Hepatocyte (in vitro differentiated cells): ENCODE data around the gene CCDC152. TPM values are rescaled to one million over a fixed set of nuclear protein-coding genes. Genes with fewer than 3 reads are reported as not detected.

Experiments
- DNase-seq: peaks from one replicate; pipeline ENCODE4 v3.0.0-alpha.2; 2016; ENCODE audit warnings: low spot score
- H2AFZ ChIP-seq: fragments of 200-600 bp; sonication (generic); 2 replicates; pipeline ENCODE4 v1.6.0; 2016; ENCODE audit warnings: antibody characterized with exemption, mild to moderate bottlenecking
- H3K27ac ChIP-seq: fragments of 200-600 bp; sonication (generic); 2 replicates; pipeline ENCODE4 v1.5.1; 2016; ENCODE audit warnings: mild to moderate bottlenecking
- H3K27me3 ChIP-seq: fragments of 200-600 bp; sonication (generic); 2 replicates; pipeline ENCODE4 v1.6.1; 2016
- H3K36me3 ChIP-seq: fragments of 200-600 bp; sonication (generic); replicated peaks from 2 replicates; pipeline ENCODE4 v1.5.1; 2016; ENCODE audit warnings: low read depth; ENCODE audit not compliant: insufficient read depth
- H3K4me1 ChIP-seq: fragments of 200-600 bp; sonication (generic); 2 replicates; pipeline ENCODE4 v1.5.1; 2016; ENCODE audit warnings: mild to moderate bottlenecking, moderate library complexity; ENCODE audit not compliant: insufficient read depth
- H3K4me2 ChIP-seq: fragments of 200-600 bp; sonication (generic); 2 replicates; pipeline ENCODE4 v1.6.0; 2016
- H3K4me3 ChIP-seq: fragments of 200-600 bp; sonication (generic); 2 replicates; pipeline ENCODE4 v1.5.1; 2016; ENCODE audit warnings: mild to moderate bottlenecking
- H3K79me2 ChIP-seq: fragments of 200-600 bp; sonication (generic); 2 replicates; pipeline ENCODE4 v1.6.0; 2017; ENCODE audit warnings: mild to moderate bottlenecking
- H3K9me2 ChIP-seq: fragments of 200-600 bp; sonication (generic); replicated peaks from 2 replicates; pipeline ENCODE4 v1.6.0; 2017; ENCODE audit warnings: mild to moderate bottlenecking; ENCODE audit not compliant: insufficient read depth
- H3K9me3 ChIP-seq: fragments of 200-600 bp; sonication (generic); 2 replicates; pipeline ENCODE4 v1.5.1; 2016; ENCODE audit warnings: low read depth, mild to moderate bottlenecking
- H4K20me1 ChIP-seq: fragments of 200-600 bp; sonication (generic); 2 replicates; pipeline ENCODE4 v1.6.0; 2016; ENCODE audit warnings: mild to moderate bottlenecking; ENCODE audit not compliant: insufficient read depth, poor library complexity, severe bottlenecking
- EZH2 ChIP-seq: fragments of 200-600 bp; sonication (generic); IDR thresholded peaks from 2 replicates; pipeline ENCODE4 v1.6.1; 2016; ENCODE audit warnings: antibody characterized with exemption, mild to moderate bottlenecking, borderline replicate concordance
- EZH2phosphoT487 ChIP-seq: fragments of 200-600 bp; sonication (generic); IDR thresholded peaks from one replicate; pipeline ENCODE4 v1.6.1; 2018; ENCODE audit warnings: antibody characterized with exemption, mild to moderate bottlenecking, low read depth, moderate library complexity; ENCODE audit not compliant: unreplicated experiment, severe bottlenecking
- WGBS: methylation state at CpG from one replicate; pipeline ENCODE4 v1.1.6; 2016; ENCODE audit warnings: low lambda C conversion rate; ENCODE audit errors: missing lambda C conversion rate; 5-methylcytosine and 5-hydroxymethylcytosine counted together
- polyA plus RNA-seq: library from polyadenylated mRNA; unstranded; fragments of >200 nt; fragmentation: Nextera tagmentation; extraction: Ambion mirVana; gene quantifications from 2 replicates; pipeline ENCODE4 v1.2.1, GENCODE V29; 2016
- total RNA-seq: library from RNA; depleted of rRNA; stranded (reverse); fragments of >200 nt; gene quantifications from 2 replicates; pipeline ENCODE4 v1.2.3, GENCODE V29; 2014
- TF ChIP-seq, protein P1 (sequence below): fragments of 200-600 bp; sonication (generic); IDR thresholded peaks from 2 replicates; pipeline ENCODE4 v1.5.1; 2016; ENCODE audit warnings: antibody characterized with exemption, mild to moderate bottlenecking; ENCODE audit not compliant: poor library complexity

The CCDC152 gene
- total and polyA plus RNA-seq, 2 experiments from 2014 or later, result 2.0 to 46.1 TPM

DNA sequence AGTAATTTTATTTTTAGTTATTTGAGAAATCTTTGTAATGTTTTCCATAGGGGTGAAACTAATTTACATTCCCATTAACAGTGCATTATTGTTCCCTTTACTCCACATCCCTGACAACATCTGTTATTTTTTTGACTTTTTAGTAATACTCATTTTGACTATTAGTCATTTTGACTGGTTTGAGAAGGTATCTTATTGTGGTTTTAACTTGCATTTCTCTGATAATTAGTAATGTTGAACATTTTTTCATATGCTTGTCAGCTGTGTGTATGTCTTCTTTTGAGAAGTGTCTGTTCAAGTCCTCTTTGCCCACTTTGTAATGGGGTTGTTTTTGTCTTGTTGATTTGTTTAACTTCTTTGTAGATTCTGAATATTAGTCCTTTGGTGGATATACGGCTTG lies 27.5 kb downstream of the CCDC152 start:
- no peak overlapping the region for H3K27ac ChIP-seq
- H3K4me2 ChIP-seq, result no peak overlapping the region
- no peaks in the 10 kb centered on the region for H3K9me2 ChIP-seq
- DNase-seq, result no peak
- H3K36me3 ChIP-seq, result no peaks in the 10 kb centered on the region
- TF ChIP-seq EZH2, result no peak
- TF ChIP-seq, protein P1, sequence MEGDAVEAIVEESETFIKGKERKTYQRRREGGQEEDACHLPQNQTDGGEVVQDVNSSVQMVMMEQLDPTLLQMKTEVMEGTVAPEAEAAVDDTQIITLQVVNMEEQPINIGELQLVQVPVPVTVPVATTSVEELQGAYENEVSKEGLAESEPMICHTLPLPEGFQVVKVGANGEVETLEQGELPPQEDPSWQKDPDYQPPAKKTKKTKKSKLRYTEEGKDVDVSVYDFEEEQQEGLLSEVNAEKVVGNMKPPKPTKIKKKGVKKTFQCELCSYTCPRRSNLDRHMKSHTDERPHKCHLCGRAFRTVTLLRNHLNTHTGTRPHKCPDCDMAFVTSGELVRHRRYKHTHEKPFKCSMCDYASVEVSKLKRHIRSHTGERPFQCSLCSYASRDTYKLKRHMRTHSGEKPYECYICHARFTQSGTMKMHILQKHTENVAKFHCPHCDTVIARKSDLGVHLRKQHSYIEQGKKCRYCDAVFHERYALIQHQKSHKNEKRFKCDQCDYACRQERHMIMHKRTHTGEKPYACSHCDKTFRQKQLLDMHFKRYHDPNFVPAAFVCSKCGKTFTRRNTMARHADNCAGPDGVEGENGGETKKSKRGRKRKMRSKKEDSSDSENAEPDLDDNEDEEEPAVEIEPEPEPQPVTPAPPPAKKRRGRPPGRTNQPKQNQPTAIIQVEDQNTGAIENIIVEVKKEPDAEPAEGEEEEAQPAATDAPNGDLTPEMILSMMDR, result no peak
- no peak for TF ChIP-seq EZH2phosphoT487
- H2AFZ ChIP-seq, result no peak overlapping the region
- no peak overlapping the region for H3K4me3 ChIP-seq
- no peaks in the 10 kb centered on the region for H4K20me1 ChIP-seq
- no peaks in the 10 kb centered on the region for H3K4me1 ChIP-seq
- WGBS, result 94% methylated on average over 1 of the region's 1 CpG
- no peaks in the 10 kb centered on the region for H3K9me3 ChIP-seq
- no peaks in the 10 kb centered on the region for H3K79me2 ChIP-seq
- no peaks in the 10 kb centered on the region for H3K27me3 ChIP-seq

- no peak overlapping the region for H3K4me3 ChIP-seq
- DNase-seq, result no peak
- no peaks in the 10 kb centered on the region for H4K20me1 ChIP-seq
- 93% methylated on average over 4 of the region's 4 CpGs for WGBS
- H3K79me2 ChIP-seq, result no peaks in the 10 kb centered on the region
- TF ChIP-seq EZH2phosphoT487 (no peak), EZH2 (no peak)
- TF ChIP-seq, protein P1, result no peak
- no peaks in the 10 kb centered on the region for H3K36me3 ChIP-seq
- H3K4me1 ChIP-seq, result no peaks in the 10 kb centered on the region
- no peaks in the 10 kb centered on the region for H3K27me3 ChIP-seq
- H3K27ac ChIP-seq, result no peak overlapping the region
- H2AFZ ChIP-seq, result no peak overlapping the region
- no peak overlapping the region for H3K4me2 ChIP-seq
- no peaks in the 10 kb centered on the region for H3K9me3 ChIP-seq
- H3K9me2 ChIP-seq, result no peaks in the 10 kb centered on the region
Measured at GRCh38 chr5:42785756-42786155, 29.1 kb downstream of the CCDC152 start.

GRCh38 chr5:42787073-42787472 lies 30.5 kb downstream of the CCDC152 start:
- Histone ChIP-seq H3K4me3 (no peak overlapping the region), H4K20me1 (no peaks in the 10 kb centered on the region), H3K9me3 (no peaks in the 10 kb centered on the region), H3K79me2 (no peaks in the 10 kb centered on the region), H3K4me2 (no peak overlapping the region), H3K9me2 (no peaks in the 10 kb centered on the region), H3K27ac (no peak overlapping the region), H3K4me1 (no peaks in the 10 kb centered on the region), H3K27me3 (no peaks in the 10 kb centered on the region), H2AFZ (no peak overlapping the region), H3K36me3 (no peaks in the 10 kb centered on the region)
- DNase-seq, result no peak
- TF ChIP-seq EZH2phosphoT487 (no peak), EZH2 (no peak)
- TF ChIP-seq, protein P1, result no peak

GRCh38 chr5:42787845-42788244 lies 31.2 kb downstream of the CCDC152 start:
- Histone ChIP-seq H3K4me1 (no peaks in the 10 kb centered on the region), H3K36me3 (no peaks in the 10 kb centered on the region), H3K4me3 (no peak overlapping the region), H4K20me1 (no peaks in the 10 kb centered on the region), H3K9me2 (no peaks in the 10 kb centered on the region), H3K27me3 (no peaks in the 10 kb centered on the region), H2AFZ (no peak overlapping the region), H3K27ac (no peak overlapping the region), H3K9me3 (no peaks in the 10 kb centered on the region), H3K79me2 (no peaks in the 10 kb centered on the region), H3K4me2 (no peak overlapping the region)
- DNase-seq, result no peak
- 83% methylated on average over 1 of the region's 1 CpG for WGBS
- TF ChIP-seq, protein P1, result no peak
- TF ChIP-seq EZH2phosphoT487 (no peak), EZH2 (no peak)
